GM20000 (cell line): ENCODE results near the gene CXCL13.
A peak's percentile ranks its signal among the peaks of the same experiment; 100 is the strongest.

ENCODE experiments used
- DNase-seq: peaks from one replicate; pipeline ENCODE4 v3.0.0; 2012; ENCODE audit warnings: low spot score
- CTCF ChIP-seq: IDR thresholded peaks from 2 replicates; pipeline ENCODE4 v1.5.1; 2012; ENCODE audit warnings: mild to moderate bottlenecking, control low read depth; ENCODE audit errors: extremely low read depth, missing control alignments

The CXCL13 gene

GRCh38 chr4:77578145-77578544 lies 27.5 kb upstream of the CXCL13 start:
- DNase-seq: no peak
- TF ChIP-seq CTCF: peak; percentile 12

DNA sequence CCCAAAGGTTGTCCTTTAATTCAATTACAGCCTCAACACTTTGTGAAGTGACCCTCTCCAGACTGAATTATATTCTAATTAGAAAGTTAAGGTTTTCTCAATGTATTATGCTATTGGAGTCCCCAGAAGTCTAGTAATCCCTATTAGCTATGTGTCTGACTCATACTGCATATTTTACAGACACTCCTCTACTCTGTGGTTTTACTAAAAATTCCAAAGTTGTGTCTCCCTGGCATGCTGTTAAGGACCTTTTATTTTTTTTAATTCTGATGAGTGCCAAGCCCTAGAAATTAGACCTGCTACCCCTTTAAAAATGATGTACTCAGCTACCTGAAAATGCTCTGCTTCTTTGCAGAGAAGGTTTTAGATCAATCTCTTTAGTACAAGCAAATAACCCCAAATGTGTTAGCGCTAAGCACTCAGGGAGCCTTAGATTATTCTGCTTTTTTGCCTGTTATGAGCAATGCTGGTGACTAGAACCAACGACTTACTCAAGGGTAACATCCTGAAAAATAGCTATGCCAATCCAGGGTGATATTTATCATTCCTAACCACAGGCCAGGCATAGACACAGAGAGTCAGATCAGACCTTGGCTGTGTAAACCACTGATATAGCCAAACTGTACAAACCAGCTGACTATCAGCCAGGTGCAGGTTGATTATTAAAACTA lies 26.1 kb upstream of the CXCL13 start:
- TF ChIP-seq CTCF: no peak
- DNase-seq: no peak

DNA sequence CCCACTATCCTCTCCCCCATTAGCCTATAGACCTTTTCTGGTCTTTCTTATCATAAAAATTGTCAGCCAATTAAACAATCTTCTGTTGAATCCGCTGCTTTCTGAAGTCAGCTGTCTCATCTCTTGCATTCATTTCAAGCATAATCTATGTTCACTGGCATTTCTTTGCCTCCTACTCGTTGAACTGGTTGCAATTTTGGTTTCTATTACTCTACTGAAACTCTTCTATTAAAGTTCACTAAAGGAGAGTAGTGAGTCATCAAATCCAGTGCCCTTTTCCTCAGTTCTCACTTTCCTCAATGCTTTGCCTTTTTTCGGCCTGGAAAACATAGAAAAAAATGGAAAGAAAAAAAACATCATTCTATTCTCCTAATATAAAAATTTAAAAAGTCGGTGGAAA lies 23.9 kb upstream of the CXCL13 start:
- no peak for DNase-seq
- no peak for TF ChIP-seq CTCF

- DNase-seq: no peak
- no peak for TF ChIP-seq CTCF
Observed at GRCh38 chr4:77582156-77582555, 23.5 kb upstream of the CXCL13 start.

DNA sequence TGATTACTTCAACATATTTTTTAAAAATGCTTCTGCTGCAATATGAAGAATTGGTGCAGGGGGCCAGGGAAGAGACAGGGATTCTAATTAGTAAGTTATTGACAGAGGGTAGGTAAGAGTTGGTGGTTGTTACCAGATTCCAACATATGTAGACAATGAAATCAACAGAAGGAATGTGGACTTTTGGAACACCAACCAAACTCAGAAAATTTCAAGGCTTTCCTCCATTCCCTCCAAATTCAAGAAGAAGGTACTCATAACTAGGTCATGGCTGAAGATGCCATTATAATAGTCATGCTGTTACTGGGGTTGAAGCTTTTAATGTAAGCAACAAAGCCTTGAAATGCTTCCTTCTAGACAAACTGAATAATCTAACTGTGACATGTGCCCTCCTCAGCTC lies 22.9 kb upstream of the CXCL13 start:
- no peak for TF ChIP-seq CTCF
- DNase-seq: no peak

DNA sequence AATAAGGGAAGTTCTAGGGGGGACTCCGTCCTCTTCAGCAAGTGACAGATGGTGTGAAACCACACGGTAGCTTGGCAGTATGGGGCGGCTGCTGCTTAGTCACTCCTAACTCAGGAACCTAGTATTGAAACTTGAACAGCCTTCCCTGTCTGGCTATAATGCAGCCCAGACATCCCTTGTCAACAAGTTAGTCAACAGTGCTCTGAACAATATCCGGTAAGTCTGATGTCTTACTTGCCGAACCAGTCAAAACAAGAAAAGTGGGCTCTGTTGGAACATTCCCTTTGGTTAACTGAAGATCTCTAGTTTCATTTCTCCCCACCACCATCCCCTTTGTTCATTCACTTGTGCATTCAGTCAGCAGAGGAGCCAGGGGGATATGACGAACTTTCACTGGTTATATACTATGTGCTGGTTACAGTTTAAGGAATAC lies 18.7 kb upstream of the CXCL13 start:
- peak; percentile 68 for DNase-seq
- no peak for TF ChIP-seq CTCF

DNA sequence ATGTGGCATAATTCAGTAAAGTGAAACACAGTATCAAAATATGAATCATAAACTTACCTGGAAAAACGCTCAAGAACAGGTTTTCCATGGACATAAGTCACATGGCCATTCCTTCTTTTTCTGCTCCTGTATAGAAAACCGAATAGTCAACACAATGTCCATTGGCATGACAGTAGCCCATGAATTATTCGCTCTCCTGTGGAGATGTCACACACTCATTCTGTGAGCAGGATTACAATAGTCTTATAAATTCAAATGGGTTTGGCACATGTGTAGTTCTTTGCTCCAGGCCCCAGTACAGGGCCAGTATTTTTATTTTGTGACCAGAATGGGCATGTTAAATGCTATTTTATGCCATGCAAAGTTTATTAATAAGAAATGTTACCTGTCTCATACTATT lies 15.1 kb upstream of the CXCL13 start:
- no peak for TF ChIP-seq CTCF
- DNase-seq: no peak
